Endothelial cell of hepatic sinusoid (primary cell): ENCODE data around the gene TSHB.

ENCODE experiments used
- in situ Hi-C: cut with HindIII; loops from 2 replicates; pipeline ENCODE4 v1.10.0; 2017; ENCODE audit warnings: low sequenced_read_pairs

The TSHB gene

DNA sequence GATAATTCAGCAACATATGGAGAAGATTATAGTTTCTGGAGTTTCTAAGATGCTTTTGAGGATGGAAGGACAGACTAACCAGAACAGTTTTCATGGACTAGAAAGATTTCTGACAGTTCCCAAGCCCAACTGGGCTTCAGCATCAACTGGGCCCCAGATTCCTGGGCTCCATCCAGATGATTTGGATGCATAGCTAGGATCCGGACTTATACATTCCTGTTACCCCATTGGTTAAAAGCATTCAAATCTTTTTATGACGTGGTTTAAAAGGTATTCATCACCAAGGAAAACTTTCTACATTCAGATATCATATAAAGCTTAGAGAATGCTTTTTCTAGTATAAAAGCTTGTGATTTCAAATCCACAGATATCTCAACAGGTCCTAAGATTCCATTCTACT is 29.7 kb downstream of the TSHB start:
- in situ Hi-C loops, result no loop called here

GRCh38 chr1:115060501-115060900 is 30.9 kb downstream of the TSHB start:
- in situ Hi-C loops, result no loop called here

- in situ Hi-C loops, result no loop called here
Measured at GRCh38 chr1:115062542-115063004, 32.9 kb downstream of the TSHB start.

GRCh38 chr1:115063228-115063901 is 33.7 kb downstream of the TSHB start:
- in situ Hi-C loops, result no loop called here

DNA sequence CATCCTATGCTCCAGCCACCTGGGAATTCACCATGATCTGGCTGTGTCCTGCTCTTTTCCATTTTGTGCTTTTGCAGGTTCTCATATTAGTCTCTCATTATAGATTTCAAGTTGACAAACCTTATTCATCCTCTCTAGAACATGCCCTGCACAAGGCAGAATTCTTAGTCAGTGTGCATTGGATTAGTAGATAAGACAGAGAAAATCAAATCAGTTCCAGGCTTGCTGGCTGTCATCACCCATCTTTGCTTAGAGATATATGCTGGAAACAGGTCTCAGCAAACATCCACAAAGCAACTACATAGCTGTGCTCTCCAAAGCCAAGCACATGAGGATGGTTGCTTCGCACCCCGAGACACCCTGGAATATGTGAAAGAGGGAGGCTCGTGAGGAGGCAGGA is 34.8 kb downstream of the TSHB start:
- in situ Hi-C loops, result no loop called here

DNA sequence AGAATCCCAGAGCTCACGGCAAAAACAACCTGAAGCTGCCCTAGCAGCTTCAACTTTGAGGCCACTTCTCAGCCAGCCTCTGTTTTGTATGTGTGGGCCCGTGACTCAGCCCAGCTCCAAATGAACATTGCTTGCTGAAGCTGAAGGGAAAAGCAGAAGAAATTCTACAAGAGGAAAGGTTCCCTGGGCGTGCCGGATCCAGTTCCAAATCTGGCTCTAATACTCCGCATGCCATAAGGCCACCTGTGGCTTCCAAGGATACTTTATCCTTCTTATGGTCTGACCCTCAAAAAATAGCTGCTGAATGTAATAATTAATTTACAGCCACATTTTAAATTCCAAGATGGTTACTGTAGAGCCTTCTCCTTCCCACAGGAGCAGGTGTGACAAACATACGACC is 35.4 kb downstream of the TSHB start:
- in situ Hi-C loops, result no loop called here

DNA sequence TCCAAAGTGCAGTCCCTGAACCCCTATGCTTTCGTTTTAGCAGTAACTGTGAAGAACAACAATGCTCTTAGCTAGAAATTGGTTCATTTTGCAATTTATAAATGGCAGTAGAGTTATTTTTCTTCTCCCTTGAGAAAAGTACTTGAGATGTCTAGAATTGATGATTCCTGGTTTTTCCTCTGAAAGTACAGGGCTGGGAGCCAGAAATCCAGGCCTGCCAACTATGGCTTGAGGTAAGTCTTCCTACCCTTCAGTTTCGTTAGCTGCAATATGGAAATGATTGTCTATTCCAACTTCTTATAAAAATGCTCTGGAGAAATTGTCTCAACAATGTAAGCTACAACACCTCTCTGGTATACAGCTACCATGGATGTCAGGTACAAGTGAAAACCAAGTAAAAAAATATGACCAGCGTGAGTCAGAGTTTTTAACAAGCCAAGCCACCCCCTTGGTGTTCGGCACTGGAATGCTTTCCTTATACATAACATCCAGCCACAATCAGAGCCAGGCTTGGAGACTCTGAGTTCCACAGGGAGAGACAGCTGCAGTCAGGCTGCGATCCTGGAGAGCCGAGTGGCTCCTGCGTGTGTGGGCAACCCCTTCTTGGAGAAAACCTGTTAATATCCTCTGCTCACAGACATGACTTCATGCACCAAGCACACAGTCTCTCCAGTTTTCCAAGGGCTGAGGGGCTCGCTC is 37.7 kb downstream of the TSHB start:
- in situ Hi-C loops, result no loop called here

GRCh38 chr1:115068826-115069585 is 39.4 kb downstream of the TSHB start:
- in situ Hi-C loops, result no loop called here

- in situ Hi-C loops, result no loop called here
Measured at GRCh38 chr1:115069659-115070308, 40.2 kb downstream of the TSHB start.

- in situ Hi-C loops, result no loop called here
Measured at GRCh38 chr1:115071012-115071664, 41.5 kb downstream of the TSHB start.

DNA sequence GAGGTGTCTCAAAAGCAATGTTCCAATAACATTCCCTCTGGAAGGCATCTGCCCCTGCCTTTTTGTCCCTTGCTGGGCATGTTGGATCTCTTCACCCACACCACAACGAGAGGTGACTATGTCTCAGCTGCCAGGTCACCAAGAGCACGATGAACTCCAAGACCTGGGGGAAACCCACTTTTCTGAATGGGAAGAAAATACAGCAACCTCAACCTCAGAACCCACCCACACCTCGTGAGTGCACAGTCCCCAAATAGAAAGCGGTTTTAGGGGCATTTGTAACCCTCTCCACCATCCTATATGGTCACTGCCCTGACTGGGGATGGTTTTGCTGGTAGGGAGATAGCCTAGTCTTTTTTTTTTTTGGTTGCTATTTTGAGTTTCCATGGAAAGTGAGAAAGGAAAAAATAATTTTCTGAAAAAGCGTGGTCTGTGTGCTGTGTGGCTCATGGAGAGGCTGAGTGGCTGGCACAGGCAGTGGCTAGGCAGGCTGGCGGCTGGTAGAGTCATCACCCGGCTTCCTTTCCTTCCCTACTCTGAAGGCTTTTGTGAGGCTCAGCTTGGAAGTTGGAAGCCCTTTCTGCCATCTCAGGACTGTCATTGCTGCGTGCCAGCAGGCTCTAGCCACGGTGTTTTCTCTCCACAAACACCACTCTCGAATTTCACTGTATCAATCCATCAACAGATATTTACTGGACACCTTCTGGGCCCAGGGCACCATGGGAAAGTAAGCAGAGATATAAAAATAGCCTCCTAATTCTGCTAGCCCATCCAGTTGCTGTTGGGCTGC is 43.9 kb downstream of the TSHB start:
- in situ Hi-C loops, result no loop called here

DNA sequence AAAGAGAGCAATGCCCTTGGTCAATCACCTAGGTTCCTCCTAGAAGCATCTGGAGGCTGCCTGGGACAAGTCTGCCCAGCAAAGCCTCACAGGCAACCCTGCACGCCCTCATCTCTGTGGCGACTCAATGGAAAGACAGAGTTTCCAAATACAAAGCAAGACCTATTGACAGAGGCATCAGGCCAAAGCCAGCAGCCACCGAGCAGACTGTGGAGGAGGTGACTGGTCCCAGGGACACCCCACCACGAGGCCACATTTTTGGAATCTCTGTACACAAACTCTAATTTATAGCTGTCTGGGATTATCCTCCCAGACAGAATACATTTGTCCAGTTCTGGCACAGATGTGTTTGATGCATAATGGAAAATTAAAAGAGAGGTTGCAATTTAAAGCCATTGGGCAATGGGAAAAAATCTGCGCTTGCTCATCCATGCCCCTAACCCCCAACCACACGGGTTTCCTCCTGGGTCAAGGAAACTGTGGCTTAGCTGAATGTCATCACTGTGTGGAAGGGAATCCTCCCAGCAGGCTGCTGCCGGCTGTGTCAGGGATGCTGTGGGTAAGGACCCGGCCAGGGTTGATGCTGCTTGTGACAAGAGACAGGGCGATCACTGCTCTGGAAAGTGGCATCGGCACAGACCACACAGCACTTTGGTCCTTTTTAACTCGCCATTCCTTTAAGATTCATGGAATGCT is 45.4 kb downstream of the TSHB start:
- in situ Hi-C loops, result no loop called here

DNA sequence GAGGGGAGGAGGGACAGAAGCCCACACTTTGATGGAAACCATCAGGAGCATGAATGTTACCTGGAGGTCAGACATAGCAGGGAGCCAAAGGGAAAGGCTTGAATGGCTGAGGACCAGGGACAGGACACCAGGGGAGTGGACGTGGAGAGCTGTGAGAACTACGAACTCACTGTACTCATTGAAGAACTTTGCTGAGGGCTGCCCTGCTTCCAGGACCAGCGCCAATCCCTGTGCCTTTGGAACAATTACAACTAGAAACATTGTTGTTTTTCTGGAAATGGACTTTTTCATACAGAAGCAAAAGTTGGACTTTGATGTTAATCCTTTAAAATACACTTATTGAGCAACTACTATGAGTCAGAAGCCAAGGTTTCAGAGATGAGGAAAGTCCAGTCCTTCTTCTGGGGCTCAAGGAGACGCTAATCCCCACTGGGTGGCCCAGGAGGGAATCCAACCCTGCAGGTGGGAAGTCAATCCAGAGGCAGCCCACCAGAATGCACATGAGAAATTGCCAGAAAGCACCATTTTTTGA is 46.8 kb downstream of the TSHB start:
- in situ Hi-C loops, result no loop called here

GRCh38 chr1:115077286-115077983 is 47.8 kb downstream of the TSHB start:
- in situ Hi-C loops, result no loop called here

DNA sequence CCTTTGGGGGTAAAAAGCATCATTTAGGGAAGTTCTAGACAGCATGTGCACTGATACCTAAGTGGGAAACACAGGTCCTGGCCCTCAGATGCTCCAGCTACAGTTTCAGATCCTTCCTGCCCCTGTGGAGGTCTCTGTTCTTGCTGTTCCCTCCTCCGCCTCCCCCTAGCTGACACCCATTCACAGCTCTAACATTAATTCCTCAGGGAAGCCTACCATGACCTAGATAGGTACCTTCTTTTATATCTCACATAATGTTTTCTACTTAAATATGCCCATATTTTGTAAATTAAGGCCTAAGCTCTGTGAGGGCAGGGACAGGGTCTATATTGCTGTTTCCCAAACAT is 48.3 kb downstream of the TSHB start:
- in situ Hi-C loops, result no loop called here

GRCh38 chr1:115078708-115079107 is 49.1 kb downstream of the TSHB start:
- in situ Hi-C loops, result no loop called here

DNA sequence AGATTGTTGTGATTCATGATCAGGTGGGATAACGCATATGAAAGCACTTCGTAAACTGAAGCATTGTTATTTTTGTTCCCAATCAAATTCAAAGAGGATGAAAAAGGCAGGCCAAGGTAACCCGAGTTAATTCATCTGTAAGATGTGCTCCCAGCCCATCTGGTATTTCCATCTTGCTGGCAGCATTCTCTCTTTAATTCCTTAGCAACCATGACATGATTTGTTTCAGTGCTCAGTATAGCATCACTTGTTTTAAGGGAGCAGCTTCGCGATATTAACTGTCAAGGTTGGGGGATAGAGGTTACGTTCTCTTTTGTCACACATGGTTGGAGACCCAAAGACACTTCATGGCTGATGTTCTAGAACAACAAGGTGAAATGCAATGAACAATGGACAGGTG is 53.3 kb downstream of the TSHB start:
- in situ Hi-C loops, result no loop called here
